HL-60 (cell line): Measurements from ENCODE around the gene EFCAB8.

Source experiments
- GABPA ChIP-seq: IDR thresholded peaks from 2 replicates; pipeline ENCODE4 v1.6.1; 2012; ENCODE audit warnings: low read depth
- POLR2AphosphoS5 ChIP-seq: IDR thresholded peaks from 2 replicates; pipeline ENCODE4 v1.6.1; 2012; ENCODE audit warnings: low read depth
- SPI1 ChIP-seq: IDR thresholded peaks from 2 replicates; pipeline ENCODE4 v1.6.1; 2012; ENCODE audit warnings: low read depth, mild to moderate bottlenecking, borderline replicate concordance
- TF ChIP-seq, protein P1 (sequence below): IDR thresholded peaks from one replicate; pipeline ENCODE4 v1.5.1; 2011; ENCODE audit warnings: low read length, control low read depth, inconsistent platforms; ENCODE audit not compliant: insufficient read depth
- TF ChIP-seq, protein P2 (sequence below): IDR thresholded peaks from 2 replicates; pipeline ENCODE4 v1.6.1; 2012; ENCODE audit warnings: low read depth; ENCODE audit not compliant: insufficient replicate concordance

DNA sequence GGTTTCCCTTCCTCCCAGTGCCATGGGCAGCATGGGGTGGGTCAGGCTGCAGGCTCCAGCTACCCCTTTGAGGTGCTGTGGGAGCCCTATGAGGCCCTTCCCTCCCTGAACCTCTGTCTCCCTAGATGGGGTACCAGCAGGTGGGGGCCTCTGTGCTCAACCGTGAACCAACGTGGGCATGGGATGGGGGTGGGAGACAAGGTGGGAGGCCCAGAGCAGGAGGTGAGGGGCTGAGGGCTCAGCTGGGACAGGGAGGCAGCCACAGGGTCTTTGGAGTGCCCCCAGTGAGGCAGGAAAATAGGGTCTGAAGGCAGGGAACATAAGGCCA lies 112.2 kb downstream of the EFCAB8 start:
- TF ChIP-seq, protein P1, sequence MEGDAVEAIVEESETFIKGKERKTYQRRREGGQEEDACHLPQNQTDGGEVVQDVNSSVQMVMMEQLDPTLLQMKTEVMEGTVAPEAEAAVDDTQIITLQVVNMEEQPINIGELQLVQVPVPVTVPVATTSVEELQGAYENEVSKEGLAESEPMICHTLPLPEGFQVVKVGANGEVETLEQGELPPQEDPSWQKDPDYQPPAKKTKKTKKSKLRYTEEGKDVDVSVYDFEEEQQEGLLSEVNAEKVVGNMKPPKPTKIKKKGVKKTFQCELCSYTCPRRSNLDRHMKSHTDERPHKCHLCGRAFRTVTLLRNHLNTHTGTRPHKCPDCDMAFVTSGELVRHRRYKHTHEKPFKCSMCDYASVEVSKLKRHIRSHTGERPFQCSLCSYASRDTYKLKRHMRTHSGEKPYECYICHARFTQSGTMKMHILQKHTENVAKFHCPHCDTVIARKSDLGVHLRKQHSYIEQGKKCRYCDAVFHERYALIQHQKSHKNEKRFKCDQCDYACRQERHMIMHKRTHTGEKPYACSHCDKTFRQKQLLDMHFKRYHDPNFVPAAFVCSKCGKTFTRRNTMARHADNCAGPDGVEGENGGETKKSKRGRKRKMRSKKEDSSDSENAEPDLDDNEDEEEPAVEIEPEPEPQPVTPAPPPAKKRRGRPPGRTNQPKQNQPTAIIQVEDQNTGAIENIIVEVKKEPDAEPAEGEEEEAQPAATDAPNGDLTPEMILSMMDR: no peak
- no peak for TF ChIP-seq POLR2AphosphoS5
- TF ChIP-seq, protein P2, sequence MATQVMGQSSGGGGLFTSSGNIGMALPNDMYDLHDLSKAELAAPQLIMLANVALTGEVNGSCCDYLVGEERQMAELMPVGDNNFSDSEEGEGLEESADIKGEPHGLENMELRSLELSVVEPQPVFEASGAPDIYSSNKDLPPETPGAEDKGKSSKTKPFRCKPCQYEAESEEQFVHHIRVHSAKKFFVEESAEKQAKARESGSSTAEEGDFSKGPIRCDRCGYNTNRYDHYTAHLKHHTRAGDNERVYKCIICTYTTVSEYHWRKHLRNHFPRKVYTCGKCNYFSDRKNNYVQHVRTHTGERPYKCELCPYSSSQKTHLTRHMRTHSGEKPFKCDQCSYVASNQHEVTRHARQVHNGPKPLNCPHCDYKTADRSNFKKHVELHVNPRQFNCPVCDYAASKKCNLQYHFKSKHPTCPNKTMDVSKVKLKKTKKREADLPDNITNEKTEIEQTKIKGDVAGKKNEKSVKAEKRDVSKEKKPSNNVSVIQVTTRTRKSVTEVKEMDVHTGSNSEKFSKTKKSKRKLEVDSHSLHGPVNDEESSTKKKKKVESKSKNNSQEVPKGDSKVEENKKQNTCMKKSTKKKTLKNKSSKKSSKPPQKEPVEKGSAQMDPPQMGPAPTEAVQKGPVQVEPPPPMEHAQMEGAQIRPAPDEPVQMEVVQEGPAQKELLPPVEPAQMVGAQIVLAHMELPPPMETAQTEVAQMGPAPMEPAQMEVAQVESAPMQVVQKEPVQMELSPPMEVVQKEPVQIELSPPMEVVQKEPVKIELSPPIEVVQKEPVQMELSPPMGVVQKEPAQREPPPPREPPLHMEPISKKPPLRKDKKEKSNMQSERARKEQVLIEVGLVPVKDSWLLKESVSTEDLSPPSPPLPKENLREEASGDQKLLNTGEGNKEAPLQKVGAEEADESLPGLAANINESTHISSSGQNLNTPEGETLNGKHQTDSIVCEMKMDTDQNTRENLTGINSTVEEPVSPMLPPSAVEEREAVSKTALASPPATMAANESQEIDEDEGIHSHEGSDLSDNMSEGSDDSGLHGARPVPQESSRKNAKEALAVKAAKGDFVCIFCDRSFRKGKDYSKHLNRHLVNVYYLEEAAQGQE: no peak
- no peak for TF ChIP-seq GABPA
- no peak for TF ChIP-seq SPI1
